ENCODE data around the gene PLA2G3. TPM values are rescaled to one million over a fixed set of nuclear protein-coding genes. Genes with fewer than 3 reads are reported as not detected.

The PLA2G3 gene
- total RNA-seq, 4 donors from 2014 or later, result not detected

- intact Hi-C loops (cut with DNase I; ENCODE audit: low total_unique reads) (loop anchor here (5.0 kb wide), 2 partner anchors 45 to 205 kb away; partner anchors contain the start of gene SELENOM), in situ Hi-C loops (cut with MboI; ENCODE audit: low pct_ligation_motif_present in 1 of 4, low pct_unique_long_range_greater_than_20kb in 1 of 4, low sequenced_read_pairs in 3 of 4) (no loop called here)
- no peaks in the 10 kb centered on the region for H3K27me3 ChIP-seq
- WGBS, 2 donors (ENCODE audit: low coverage in 1 of 2), result 87 to 93% methylated on average over 2 of the region's 2 CpGs
- no peak for TF ChIP-seq POLR2AphosphoS5 (IDR thresholded peaks at IDR 0.05)
- no peak for TF ChIP-seq EP300 (IDR thresholded peaks at IDR 0.05; ENCODE audit: low read depth)
- TF ChIP-seq POLR2A (IDR thresholded peaks at IDR 0.05), result no peak
- TF ChIP-seq CTCF (IDR thresholded peaks at IDR 0.05), result no peak
- no peak for DNase-seq
- peaks cover 0 to 20% (median 3%) of the 10 kb centered on the region in 4 donors for H3K4me1 ChIP-seq
- no peaks in the 10 kb centered on the region for H3K36me3 ChIP-seq
- H3K27ac ChIP-seq, result no peak overlapping the region
- H3K4me3 ChIP-seq, result no peak overlapping the region
- peaks cover 0 to 4% of the 10 kb centered on the region in 2 donors for H3K9me3 ChIP-seq
Measured at GRCh38 chr22:31151872-31152271, 11.6 kb upstream of the PLA2G3 start.

GRCh38 chr22:31150615-31151014 lies 10.3 kb upstream of the PLA2G3 start:
- 53 to 60% methylated on average over 2 to 3 of the region's 3 CpGs for WGBS, 2 donors (ENCODE audit: low coverage in 1 of 2)
- in situ Hi-C loops (cut with MboI; ENCODE audit: low pct_ligation_motif_present in 1 of 4, low pct_unique_long_range_greater_than_20kb in 1 of 4, low sequenced_read_pairs in 3 of 4), result no loop called here
- DNase-seq, result no peak

GRCh38 chr22:31148953-31149627 lies 8.8 kb upstream of the PLA2G3 start:
- Histone ChIP-seq H3K4me1 (peaks cover 0 to 8% (median 0%) of the 10 kb centered on the region in 4 donors), H3K36me3 (no peaks in the 10 kb centered on the region), H3K4me3 (no peak overlapping the region), H3K27me3 (no peaks in the 10 kb centered on the region), H3K9me3 (peaks cover 0 to 8% of the 10 kb centered on the region in 2 donors), H3K27ac (peak overlapping the region in 3 of 4 donors; percentile 2 to 75 (median 25))
- in situ Hi-C loops (cut with MboI; ENCODE audit: low pct_ligation_motif_present in 1 of 4, low pct_unique_long_range_greater_than_20kb in 1 of 4, low sequenced_read_pairs in 3 of 4) (no loop called here), intact Hi-C loops (cut with DNase I; ENCODE audit: low total_unique reads) (no loop called here)
- peak; percentile 77 for DNase-seq
- WGBS, 2 donors (ENCODE audit: low coverage in 1 of 2), result 15 to 27% methylated on average over 4 to 5 of the region's 5 CpGs
- TF ChIP-seq POLR2AphosphoS5 (IDR thresholded peaks at IDR 0.05) (no peak), EP300 (IDR thresholded peaks at IDR 0.05; ENCODE audit: low read depth) (no peak), CTCF (IDR thresholded peaks at IDR 0.05) (peak; percentile 89 to 96 (median 92)), POLR2A (IDR thresholded peaks at IDR 0.05) (no peak)

More at GRCh38 chr22:31150615-31151014, 10.3 kb upstream of the PLA2G3 start:
- no peak overlapping the region for H3K4me3 ChIP-seq
- H3K27me3 ChIP-seq, result no peaks in the 10 kb centered on the region
- intact Hi-C loops (cut with DNase I; ENCODE audit: low total_unique reads), result loop anchor here (5.0 kb wide), 2 partner anchors 43 to 203 kb away; partner anchors contain the start of gene SELENOM
- H3K27ac ChIP-seq, result no peak overlapping the region
- H3K4me1 ChIP-seq, result peaks cover 0 to 16% (median 3%) of the 10 kb centered on the region in 4 donors
- H3K36me3 ChIP-seq, result no peaks in the 10 kb centered on the region
- TF ChIP-seq EP300 (IDR thresholded peaks at IDR 0.05; ENCODE audit: low read depth), result no peak
- TF ChIP-seq POLR2A (IDR thresholded peaks at IDR 0.05), result no peak
- TF ChIP-seq CTCF (IDR thresholded peaks at IDR 0.05), result peak; percentile 26 to 48 (median 32)
- TF ChIP-seq POLR2AphosphoS5 (IDR thresholded peaks at IDR 0.05), result no peak
- H3K9me3 ChIP-seq, result peaks cover 0 to 8% of the 10 kb centered on the region in 2 donors

GRCh38 chr22:31148488-31148887 lies 8.2 kb upstream of the PLA2G3 start:
- in situ Hi-C loops (cut with MboI; ENCODE audit: low pct_ligation_motif_present in 1 of 4, low pct_unique_long_range_greater_than_20kb in 1 of 4, low sequenced_read_pairs in 3 of 4) (no loop called here), intact Hi-C loops (cut with DNase I; ENCODE audit: low total_unique reads) (no loop called here)
- Histone ChIP-seq H3K27me3 (no peaks in the 10 kb centered on the region), H3K36me3 (no peaks in the 10 kb centered on the region), H3K4me1 (peaks cover 0 to 8% (median 0%) of the 10 kb centered on the region in 4 donors), H3K27ac (peak overlapping the region in 3 of 4 donors; percentile 2 to 75 (median 25)), H3K4me3 (no peak overlapping the region), H3K9me3 (peaks cover 0 to 8% of the 10 kb centered on the region in 2 donors)
- no peak for DNase-seq
- WGBS, 2 donors (ENCODE audit: low coverage in 1 of 2), result 83% methylated on average over 1 of the region's 1 CpG; no CpG with 5 or more reads in 1 of the 2 donors
- no peak for TF ChIP-seq CTCF (IDR thresholded peaks at IDR 0.05)
- no peak for TF ChIP-seq EP300 (IDR thresholded peaks at IDR 0.05; ENCODE audit: low read depth)
- TF ChIP-seq POLR2A (IDR thresholded peaks at IDR 0.05), result no peak
- no peak for TF ChIP-seq POLR2AphosphoS5 (IDR thresholded peaks at IDR 0.05)
